HEK293 (cell line): ENCODE measurements around the gene LIN37.

Source experiments
- CTCF ChIA-PET: fragments of 350-600 bp; formaldehyde crosslinking; extraction: SDS; loops from one replicate; lab custom pipeline; 2021; ENCODE audit warnings: antibody characterized with exemption; lab: Yijun Ruan, JAX
- POLR2A ChIA-PET: fragments of 300-600 bp; formaldehyde crosslinking; extraction: SDS; loops from one replicate; lab custom pipeline; 2020; ENCODE audit warnings: antibody characterized with exemption, inconsistent platforms; lab: Yijun Ruan, JAX
- H3K27ac ChIP-seq: fragments of 200-500 bp; sonication (Bioruptor generic); 2 replicates; pipeline ENCODE4 v1.5.1; 2014; ENCODE audit warnings: low read depth, low read length, control low read depth, inconsistent platforms; ENCODE audit errors: extremely low read depth
- H3K36me3 ChIP-seq, 2 experiments: fragments of 200-500 bp in 1 of 2; sonication (Bioruptor generic) in 1 of 2; 1 replicate in 1 of 2; 2 replicates in 1 of 2; pipeline ENCODE4 v1.5.1; 2014 to 2017; ENCODE audit warnings: inconsistent platforms in 2 of 2, low read length in 2 of 2; ENCODE audit not compliant: control insufficient read depth in 2 of 2, insufficient read depth in 1 of 2
- H3K4me1 ChIP-seq: fragments of 200-500 bp; sonication (Bioruptor generic); 2 replicates; pipeline ENCODE4 v1.5.1; 2014; ENCODE audit warnings: mild to moderate bottlenecking, low read length, inconsistent platforms; ENCODE audit not compliant: control insufficient read depth, insufficient read depth
- H3K4me3 ChIP-seq: 2 replicates; pipeline ENCODE4 v1.5.1; 2011; ENCODE audit warnings: low read depth, mild to moderate bottlenecking, control low read depth, low read length, moderate library complexity
- H3K9me3 ChIP-seq: fragments of 200-500 bp; sonication (Bioruptor generic); 2 replicates; pipeline ENCODE4 v1.5.1; 2014; ENCODE audit warnings: low read depth, low read length, inconsistent platforms; ENCODE audit not compliant: control insufficient read depth, insufficient read depth
- ATF2 ChIP-seq: fragments of 450-650 bp; formaldehyde crosslinking; IDR thresholded peaks from 2 replicates; pipeline ENCODE4 v1.5.1; 2016; ENCODE audit warnings: missing biosample characterization, missing genetic modification characterization, low read depth
- BCL11B ChIP-seq: fragments of 450-650 bp; formaldehyde crosslinking; IDR thresholded peaks from 2 replicates; pipeline ENCODE4 v1.5.1; 2016; ENCODE audit warnings: low read depth, missing biosample characterization, missing genetic modification characterization
- EGR2 ChIP-seq: fragments of 450-650 bp; formaldehyde crosslinking; IDR thresholded peaks from 2 replicates; pipeline ENCODE4 v1.5.1; 2016; ENCODE audit warnings: low read depth, missing biosample characterization, missing genetic modification characterization
- KLF10 ChIP-seq: fragments of 450-650 bp; IDR thresholded peaks from 2 replicates; pipeline ENCODE4 v1.5.1; 2018; ENCODE audit warnings: missing biosample characterization, mild to moderate bottlenecking, missing genetic modification characterization
- OVOL3 ChIP-seq: fragments of 450-650 bp; formaldehyde crosslinking; IDR thresholded peaks from 2 replicates; pipeline ENCODE4 v1.5.1; 2016; ENCODE audit warnings: missing biosample characterization, missing genetic modification characterization
- PRDM2 ChIP-seq: fragments of 450-650 bp; formaldehyde crosslinking; IDR thresholded peaks from 2 replicates; pipeline ENCODE4 v1.5.1; 2016; ENCODE audit warnings: missing biosample characterization, missing genetic modification characterization, borderline replicate concordance
- SETDB1 ChIP-seq: IDR thresholded peaks from one replicate; pipeline ENCODE4 v1.6.1; 2017; ENCODE audit warnings: mild to moderate bottlenecking, low read length, moderate library complexity, mixed read lengths; ENCODE audit not compliant: insufficient read length
- ZBTB48 ChIP-seq: fragments of 450-650 bp; formaldehyde crosslinking; IDR thresholded peaks from 2 replicates; pipeline ENCODE4 v1.5.1; 2016; ENCODE audit warnings: missing biosample characterization, missing genetic modification characterization
- ZEB2 ChIP-seq: fragments of 450-650 bp; formaldehyde crosslinking; IDR thresholded peaks from 2 replicates; pipeline ENCODE4 v1.5.1; 2016; ENCODE audit warnings: missing biosample characterization, missing genetic modification characterization
- ZNF140 ChIP-seq: fragments of 450-650 bp; formaldehyde crosslinking; IDR thresholded peaks from 2 replicates; pipeline ENCODE4 v1.5.1; 2016; ENCODE audit warnings: missing biosample characterization, missing genetic modification characterization
- ZNF148 ChIP-seq: fragments of 450-650 bp; formaldehyde crosslinking; IDR thresholded peaks from 2 replicates; pipeline ENCODE4 v1.5.0; 2017; ENCODE audit warnings: missing biosample characterization, missing genetic modification characterization, borderline replicate concordance
- ZNF18 ChIP-seq: fragments of 450-650 bp; formaldehyde crosslinking; IDR thresholded peaks from 2 replicates; pipeline ENCODE4 v1.5.1; 2016; ENCODE audit warnings: missing biosample characterization, missing genetic modification characterization
- ZNF214 ChIP-seq: fragments of 450-650 bp; formaldehyde crosslinking; IDR thresholded peaks from 2 replicates; pipeline ENCODE4 v1.5.1; 2017; ENCODE audit warnings: missing biosample characterization, mild to moderate bottlenecking, missing genetic modification characterization, borderline replicate concordance
- ZNF302 ChIP-seq: fragments of 450-650 bp; formaldehyde crosslinking; IDR thresholded peaks from 2 replicates; pipeline ENCODE4 v1.5.1; 2016; ENCODE audit warnings: missing biosample characterization, missing genetic modification characterization, low read depth
- ZNF324 ChIP-seq: fragments of 450-650 bp; formaldehyde crosslinking; IDR thresholded peaks from 2 replicates; pipeline ENCODE4 v1.5.1; 2016; ENCODE audit warnings: missing biosample characterization, missing genetic modification characterization
- ZNF37A ChIP-seq: fragments of 450-650 bp; IDR thresholded peaks from 2 replicates; pipeline ENCODE4 v1.5.1; 2018; ENCODE audit warnings: missing biosample characterization, missing genetic modification characterization
- ZNF501 ChIP-seq: fragments of 450-650 bp; formaldehyde crosslinking; IDR thresholded peaks from 2 replicates; pipeline ENCODE4 v1.5.1; 2016; ENCODE audit warnings: missing biosample characterization, missing genetic modification characterization
- ZNF548 ChIP-seq: fragments of 450-650 bp; formaldehyde crosslinking; IDR thresholded peaks from 2 replicates; pipeline ENCODE4 v1.5.1; 2016; ENCODE audit warnings: missing biosample characterization, missing genetic modification characterization
- ZNF561 ChIP-seq: fragments of 450-650 bp; IDR thresholded peaks from 2 replicates; pipeline ENCODE4 v1.5.1; 2018; ENCODE audit warnings: missing biosample characterization, missing genetic modification characterization, borderline replicate concordance
- ZNF600 ChIP-seq: fragments of 450-650 bp; formaldehyde crosslinking; IDR thresholded peaks from 2 replicates; pipeline ENCODE4 v1.5.1; 2016; ENCODE audit warnings: missing biosample characterization, missing genetic modification characterization
- ZNF610 ChIP-seq: fragments of 450-650 bp; formaldehyde crosslinking; IDR thresholded peaks from 2 replicates; pipeline ENCODE4 v1.5.1; 2016; ENCODE audit warnings: missing biosample characterization, missing genetic modification characterization, borderline replicate concordance
- ZNF645 ChIP-seq: fragments of 450-650 bp; formaldehyde crosslinking; IDR thresholded peaks from 2 replicates; pipeline ENCODE4; 2016; ENCODE audit warnings: missing biosample characterization, missing genetic modification characterization
- ZNF830 ChIP-seq: fragments of 450-650 bp; IDR thresholded peaks from 2 replicates; pipeline ENCODE4 v1.5.0; 2018; ENCODE audit warnings: missing biosample characterization, missing genetic modification characterization, low read depth, mild to moderate bottlenecking, moderate library complexity
- ZSCAN23 ChIP-seq: fragments of 450-650 bp; formaldehyde crosslinking; IDR thresholded peaks from 2 replicates; pipeline ENCODE4 v1.5.1; 2016; ENCODE audit warnings: missing biosample characterization, missing genetic modification characterization

LIN37 gene

GRCh38 chr19:35702223-35703012, 46.0 kb upstream of the LIN37 start:
- peak overlapping the region; percentile 56 for H3K27ac ChIP-seq
- CTCF ChIA-PET, result interaction anchor here (0.5 to 5.7 kb wide), 23 partner anchors 8 to 575 kb away, joined by 3 to 46 read pairs (median 4); partner anchors contain the start of genes COX6B1 and OVOL3
- peak overlapping the region; percentile 50 for H3K4me3 ChIP-seq
- peaks cover 6% of the 10 kb centered on the region for H3K4me1 ChIP-seq
- POLR2A ChIA-PET, result interaction anchor here (0.5 to 2.6 kb wide), 37 partner anchors 8 to 1668 kb away, joined by 3 to 38 read pairs (median 4); partner anchors contain the start of genes ALKBH6, COX6B1, HAUS5 and LIN37
- H3K9me3 ChIP-seq, result no peaks in the 10 kb centered on the region
- no peaks in the 10 kb centered on the region; a peak in 1 of 3 replicates for H3K36me3 ChIP-seq
- TF ChIP-seq ZNF600 (tag by site-specific recombination) (peak; percentile 93), ZNF501 (tag by site-specific recombination) (peak; percentile 29), EGR2 (tag by site-specific recombination) (0 out of 2 replicates have a peak, but pooled peaks have one; percentile 25), KLF10 (tag by site-specific recombination) (peak; percentile 80), ZNF830 (tag by site-specific recombination) (no peak), ZNF610 (tag by site-specific recombination) (no peak; the same call in 1 of the 2 replicates), ZNF645 (no peak), ZNF37A (tag by site-specific recombination) (no peak), ZNF214 (no peak), ZEB2 (tag by site-specific recombination) (peak; percentile 70; the same call in 1 of the 2 replicates), BCL11B (no peak), SETDB1 (no peak), ATF2 (tag by site-specific recombination) (no peak), ZBTB48 (tag by site-specific recombination) (peak; percentile 60; the same call in 1 of the 2 replicates), ZSCAN23 (no peak), ZNF18 (peak; percentile 99), ZNF140 (tag by site-specific recombination) (no peak), PRDM2 (no peak), ZNF302 (tag by site-specific recombination) (no peak), ZNF148 (tag by site-specific recombination) (no peak), ZNF324 (tag by site-specific recombination) (0 out of 2 replicates have a peak, but pooled peaks have one; percentile 16), ZNF561 (tag by site-specific recombination) (no peak; the same call in 1 of the 2 replicates), ZNF548 (tag by site-specific recombination) (no peak; the same call in 1 of the 2 replicates), OVOL3 (tag by site-specific recombination) (no peak)
